Adrenal gland (tissue), 5 donors: ENCODE measurements around the gene MEGF11.

ENCODE experiments used
- CTCF ChIP-seq, 6 experiments: fragments of 450-650 bp in 4 of 6; fragments of 200-600 bp in 2 of 6; sonication (generic) in 1 of 6; IDR thresholded peaks; 1 replicate in 5 of 6; 2 replicates in 1 of 6; pipeline versions ENCODE4 v1.5.1 to v1.8.0; 2016 to 2021; ENCODE audit warnings: antibody characterized with exemption in 6 of 6, mild to moderate bottlenecking in 2 of 6, moderate library complexity in 1 of 6
- POLR2A ChIP-seq, 2 donors: fragments of 450-650 bp; IDR thresholded peaks; one replicate each; pipeline ENCODE4 v1.6.1; 2017; ENCODE audit warnings: antibody characterized with exemption in 2 of 2, mild to moderate bottlenecking in 2 of 2, moderate library complexity in 1 of 2
- donor health status: DM: no; HTN: no; CAD: no.

GRCh38 chr15:66169023-66169422 is 84.5 kb downstream of the MEGF11 start:
- no peak for TF ChIP-seq CTCF (IDR thresholded peaks at IDR 0.05)
- no peak for TF ChIP-seq POLR2A (IDR thresholded peaks at IDR 0.05)
